Testis (tissue), 2 donors: ENCODE measurements around the gene STRIP1.

Experiments
- POLR2A ChIP-seq: fragments of 450-650 bp; IDR thresholded peaks from one replicate; pipeline ENCODE4 v1.6.1; 2017; ENCODE audit warnings: antibody characterized with exemption, mild to moderate bottlenecking, moderate library complexity
- TF ChIP-seq, protein P1 (sequence below), 3 experiments: fragments of 450-650 bp in 2 of 3; fragments of 200-600 bp in 1 of 3; sonication (generic) in 1 of 3; IDR thresholded peaks; one replicate each; pipeline ENCODE4 v1.5.1; 2016 to 2019; ENCODE audit warnings: antibody characterized with exemption in 3 of 3, mild to moderate bottlenecking in 2 of 3, moderate library complexity in 1 of 3

DNA sequence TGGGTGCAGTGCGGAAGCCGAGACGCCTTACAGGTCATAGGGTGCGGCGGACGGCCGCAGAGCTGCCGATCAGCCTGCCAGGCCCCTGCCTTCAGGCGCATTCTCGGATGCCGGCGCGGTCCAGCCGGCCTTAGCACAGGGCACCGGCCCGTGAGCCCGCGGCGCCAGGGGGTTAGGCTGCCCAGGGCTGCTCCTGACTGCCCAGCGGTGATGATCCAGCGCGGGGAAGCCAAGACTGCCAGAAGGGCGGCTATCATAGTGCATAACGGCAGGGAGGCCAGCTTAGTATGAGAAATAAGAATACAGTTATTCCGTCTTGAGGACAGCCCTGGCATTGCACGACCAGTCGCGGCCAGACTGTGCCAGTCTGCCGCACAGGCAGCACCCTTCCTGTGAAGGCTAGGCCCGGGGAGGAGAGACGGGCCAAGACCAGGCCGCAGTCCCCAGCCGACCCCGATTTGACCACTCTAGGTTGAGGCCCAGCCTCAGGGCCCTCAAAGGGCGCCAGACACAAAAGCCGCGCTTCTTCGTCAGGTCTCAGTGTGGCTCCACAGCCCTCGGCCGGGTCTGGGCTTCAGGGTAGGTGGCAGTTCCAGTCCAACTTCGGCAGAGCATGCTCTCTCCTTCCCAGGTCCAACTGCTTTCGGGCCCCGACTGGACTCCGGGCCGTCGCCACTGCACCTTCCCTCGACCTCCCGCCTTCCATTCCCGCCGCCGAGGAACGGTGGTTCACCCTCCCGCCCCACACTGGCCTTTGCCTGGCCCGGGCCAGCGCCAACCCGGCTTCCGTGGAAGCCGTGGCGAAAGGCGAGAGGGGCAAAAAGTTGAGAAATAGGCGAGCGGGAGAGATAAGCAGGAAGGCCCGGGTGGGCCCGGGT is 35.2 kb downstream of the STRIP1 start:
- TF ChIP-seq, protein P1, sequence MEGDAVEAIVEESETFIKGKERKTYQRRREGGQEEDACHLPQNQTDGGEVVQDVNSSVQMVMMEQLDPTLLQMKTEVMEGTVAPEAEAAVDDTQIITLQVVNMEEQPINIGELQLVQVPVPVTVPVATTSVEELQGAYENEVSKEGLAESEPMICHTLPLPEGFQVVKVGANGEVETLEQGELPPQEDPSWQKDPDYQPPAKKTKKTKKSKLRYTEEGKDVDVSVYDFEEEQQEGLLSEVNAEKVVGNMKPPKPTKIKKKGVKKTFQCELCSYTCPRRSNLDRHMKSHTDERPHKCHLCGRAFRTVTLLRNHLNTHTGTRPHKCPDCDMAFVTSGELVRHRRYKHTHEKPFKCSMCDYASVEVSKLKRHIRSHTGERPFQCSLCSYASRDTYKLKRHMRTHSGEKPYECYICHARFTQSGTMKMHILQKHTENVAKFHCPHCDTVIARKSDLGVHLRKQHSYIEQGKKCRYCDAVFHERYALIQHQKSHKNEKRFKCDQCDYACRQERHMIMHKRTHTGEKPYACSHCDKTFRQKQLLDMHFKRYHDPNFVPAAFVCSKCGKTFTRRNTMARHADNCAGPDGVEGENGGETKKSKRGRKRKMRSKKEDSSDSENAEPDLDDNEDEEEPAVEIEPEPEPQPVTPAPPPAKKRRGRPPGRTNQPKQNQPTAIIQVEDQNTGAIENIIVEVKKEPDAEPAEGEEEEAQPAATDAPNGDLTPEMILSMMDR (IDR thresholded peaks at IDR 0.05), result no peak
- no peak for TF ChIP-seq POLR2A
